H9 (cell line): ENCODE results near the gene RGL1. TPM values are rescaled to one million over a fixed set of nuclear protein-coding genes. Genes with fewer than 3 reads are reported as not detected.

Source experiments
- DNase-seq: peaks from one replicate; pipeline ENCODE4 v3.0.0-alpha.2; 2017
- H2AFZ ChIP-seq: one replicate; pipeline ENCODE4 v1.6.1; 2013; ENCODE audit warnings: mild to moderate bottlenecking, low read length, control low read depth, moderate library complexity
- H2AK5ac ChIP-seq: 2 replicates; pipeline ENCODE4 v1.6.1; 2013; ENCODE audit warnings: low read length, control low read depth, mixed read lengths; ENCODE audit not compliant: insufficient read length
- H2BK120ac ChIP-seq: one replicate; pipeline ENCODE4 v1.6.1; 2013; ENCODE audit warnings: low read depth, mild to moderate bottlenecking, low read length, control low read depth, inconsistent platforms; ENCODE audit not compliant: poor library complexity, severe bottlenecking
- H2BK12ac ChIP-seq: 2 replicates; pipeline ENCODE4 v1.6.1; 2013; ENCODE audit warnings: low read length, control low read depth, mixed read lengths, low read depth; ENCODE audit not compliant: insufficient read length
- H2BK15ac ChIP-seq: 2 replicates; pipeline ENCODE4 v1.6.1; 2013; ENCODE audit warnings: low read depth, low read length, control low read depth
- H2BK20ac ChIP-seq: one replicate; pipeline ENCODE4 v1.6.1; 2013; ENCODE audit warnings: low read depth, mild to moderate bottlenecking, low read length, control low read depth, inconsistent platforms; ENCODE audit not compliant: poor library complexity, severe bottlenecking
- H2BK5ac ChIP-seq: 2 replicates; pipeline ENCODE4 v1.6.1; 2013; ENCODE audit warnings: low read length, control low read depth, mixed read lengths; ENCODE audit not compliant: insufficient read length
- H3K14ac ChIP-seq: 2 replicates; pipeline ENCODE4 v1.6.1; 2013; ENCODE audit warnings: low read length, control low read depth; ENCODE audit not compliant: insufficient read depth
- H3K18ac ChIP-seq: 2 replicates; pipeline ENCODE4 v1.6.1; 2013; ENCODE audit warnings: low read depth, mild to moderate bottlenecking, mixed read lengths, low read length, control low read depth; ENCODE audit not compliant: insufficient read length
- H3K23ac ChIP-seq: 2 replicates; pipeline ENCODE4 v1.6.1; 2013; ENCODE audit warnings: low read length, control low read depth, mixed read lengths, low read depth; ENCODE audit not compliant: insufficient read length
- H3K23me2 ChIP-seq: 2 replicates; pipeline ENCODE4 v1.6.1; 2013; ENCODE audit warnings: low read depth, mild to moderate bottlenecking, mixed read lengths, low read length, control low read depth; ENCODE audit not compliant: insufficient read length, poor library complexity, severe bottlenecking
- H3K27ac ChIP-seq: 2 replicates; pipeline ENCODE4 v1.5.1; 2013; ENCODE audit warnings: low read length, control low read depth, mixed read lengths, low read depth; ENCODE audit not compliant: insufficient read length
- H3K27me3 ChIP-seq: 2 replicates; pipeline ENCODE4 v1.6.1; 2013; ENCODE audit warnings: low read length, control low read depth, inconsistent platforms; ENCODE audit not compliant: insufficient read depth
- H3K4ac ChIP-seq: 2 replicates; pipeline ENCODE4 v1.6.1; 2013; ENCODE audit warnings: low read depth, mild to moderate bottlenecking, control low read depth, inconsistent platforms, low read length, moderate library complexity
- H3K4me1 ChIP-seq: 2 replicates; pipeline ENCODE4 v1.6.1; 2013; ENCODE audit warnings: low read length, control low read depth, inconsistent platforms; ENCODE audit not compliant: insufficient read depth
- H3K4me2 ChIP-seq: 2 replicates; pipeline ENCODE4 v1.6.1; 2013; ENCODE audit warnings: low read length, control low read depth, mixed read lengths; ENCODE audit not compliant: insufficient read length, insufficient read depth
- H3K56ac ChIP-seq: 2 replicates; pipeline ENCODE4 v1.6.1; 2013; ENCODE audit warnings: low read depth, mild to moderate bottlenecking, mixed read lengths, low read length, control low read depth; ENCODE audit not compliant: insufficient read length
- H3K79me1 ChIP-seq: 2 replicates; pipeline ENCODE4 v1.6.1; 2013; ENCODE audit warnings: low read depth, mild to moderate bottlenecking, moderate library complexity, low read length, control low read depth, inconsistent platforms; ENCODE audit not compliant: insufficient read depth, poor library complexity, severe bottlenecking
- H3K79me2 ChIP-seq: 2 replicates; pipeline ENCODE4 v1.6.1; 2013; ENCODE audit warnings: low read length, control low read depth, inconsistent platforms; ENCODE audit not compliant: insufficient read depth
- H3K9ac ChIP-seq: 2 replicates; pipeline ENCODE4 v1.6.1; 2013; ENCODE audit warnings: low read length, control low read depth, mixed read lengths; ENCODE audit not compliant: insufficient read length; ENCODE audit errors: extremely low read depth
- H3K9me3 ChIP-seq: one replicate; pipeline ENCODE4 v1.6.1; 2013; ENCODE audit warnings: low read depth, low read length, inconsistent platforms; ENCODE audit not compliant: control insufficient read depth
- H3T11ph ChIP-seq: one replicate; pipeline ENCODE4 v1.6.1; 2013; ENCODE audit warnings: mild to moderate bottlenecking, low read length, control low read depth, inconsistent platforms
- H4K20me1 ChIP-seq: one replicate; pipeline ENCODE4 v1.6.1; 2013; ENCODE audit not compliant: control insufficient read depth, insufficient read length, insufficient read depth
- H4K5ac ChIP-seq: 2 replicates; pipeline ENCODE4 v1.6.1; 2013; ENCODE audit warnings: low read depth, mild to moderate bottlenecking, mixed read lengths, low read length, control low read depth; ENCODE audit not compliant: insufficient read length
- H4K8ac ChIP-seq: replicated peaks from 2 replicates; pipeline ENCODE4 v1.6.1; 2013; ENCODE audit warnings: low read length, control low read depth, mixed read lengths, low read depth; ENCODE audit not compliant: insufficient read length
- H4K91ac ChIP-seq: 2 replicates; pipeline ENCODE4 v1.6.1; 2013; ENCODE audit warnings: low read depth, mild to moderate bottlenecking, moderate library complexity, mixed read lengths, low read length, control low read depth; ENCODE audit not compliant: insufficient read length
- H3K27ac Mint-ChIP-seq, 3 experiments: 2 replicates in 2 of 3; 3 replicates in 1 of 3; pipeline ENCODE4 v1.8.0; 2020 to 2021; ENCODE audit warnings: mixed read lengths in 3 of 3, mild to moderate bottlenecking in 1 of 3, moderate library complexity in 1 of 3
- H3K27me3 Mint-ChIP-seq: 2 replicates; pipeline ENCODE4 v1.8.0; 2021; ENCODE audit warnings: low read depth, mild to moderate bottlenecking, moderate library complexity, mixed read lengths
- H3K36me3 Mint-ChIP-seq, 3 experiments: 2 replicates in 2 of 3; 3 replicates in 1 of 3; pipeline ENCODE4 v1.8.0; 2020 to 2021; ENCODE audit warnings: low read depth in 3 of 3, mixed read lengths in 3 of 3; ENCODE audit not compliant: insufficient read depth in 1 of 3
- H3K4me1 Mint-ChIP-seq, 2 experiments: 2 replicates each; pipeline ENCODE4 v1.8.0; 2020; ENCODE audit warnings: mixed read lengths in 2 of 2
- H3K4me3 Mint-ChIP-seq, 2 experiments: 2 replicates in 1 of 2; 3 replicates in 1 of 2; pipeline ENCODE4 v1.8.0; 2020 to 2021; ENCODE audit warnings: mild to moderate bottlenecking in 2 of 2, mixed read lengths in 2 of 2, moderate library complexity in 1 of 2
- H3K9me3 Mint-ChIP-seq, 2 experiments: 2 replicates in 1 of 2; 3 replicates in 1 of 2; pipeline ENCODE4 v1.8.0; 2020; ENCODE audit warnings: mild to moderate bottlenecking in 2 of 2, mixed read lengths in 2 of 2, moderate library complexity in 1 of 2
- WGBS: extraction: QIAGEN DNeasy Blood & Tissue Kit; methylation state at CpG from one replicate; pipeline ENCODE4 v1.1.7; 2013; ENCODE audit warnings: missing lambda C conversion rate, low lambda C conversion rate, mixed read lengths; ENCODE audit not compliant: insufficient read length; ENCODE audit errors: extremely low coverage; 5-methylcytosine and 5-hydroxymethylcytosine counted together
- total RNA-seq: library from RNA; stranded (reverse); gene quantifications from 2 replicates; pipeline ENCODE4 v1.2.1, GENCODE V29; 2021
- TF ChIP-seq, protein P1 (sequence below): fragments of 200-600 bp; sonication (generic); conservative IDR thresholded peaks from 3 replicates; pipeline ENCODE4 v1.8.0; 2021; ENCODE audit warnings: antibody characterized with exemption, mild to moderate bottlenecking

The RGL1 gene
- total RNA-seq, 1 experiment from 2014 or later: 1.4 TPM

DNA sequence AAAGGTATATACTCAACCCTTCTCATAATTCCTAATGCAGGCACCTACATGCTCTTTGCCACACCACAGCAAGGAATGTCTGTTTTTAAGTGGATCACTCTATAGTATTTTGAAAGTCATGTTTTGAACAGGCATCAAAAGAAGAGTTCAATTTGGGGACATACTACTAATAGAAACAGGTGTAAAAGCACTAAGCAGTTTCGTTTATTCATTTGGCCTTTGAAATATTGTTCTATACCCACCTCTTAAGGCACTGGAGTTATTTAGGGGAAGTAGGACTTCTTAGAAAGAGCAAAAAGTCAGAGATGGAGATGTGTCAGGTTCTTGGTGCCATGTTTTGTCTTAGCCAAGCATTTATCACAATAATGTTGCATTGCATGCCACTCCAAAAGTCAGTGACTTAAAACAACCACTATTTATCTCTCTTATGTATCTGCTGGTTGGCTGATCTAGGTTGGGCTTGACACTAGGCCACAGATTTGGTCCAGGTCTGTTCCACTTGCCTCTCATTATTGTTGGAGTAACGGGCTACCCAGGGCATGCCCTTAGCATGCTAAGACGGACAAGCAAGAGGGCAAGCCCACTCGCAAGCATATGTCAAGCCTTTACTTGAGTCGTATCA is 107.5 kb downstream of the RGL1 start:
- no peak overlapping the region for H3K56ac ChIP-seq
- no peak overlapping the region for H2BK120ac ChIP-seq
- no peaks in the 10 kb centered on the region for H3K79me1 ChIP-seq
- H3K23me2 ChIP-seq: no peaks in the 10 kb centered on the region
- Mint-ChIP-seq H3K4me1 (peaks cover 4% of the 10 kb centered on the region in 2 experiments; a peak in 1 of 4 replicates), H3K9me3 (no peaks in the 10 kb centered on the region), H3K36me3 (no peaks in the 10 kb centered on the region; a peak in 1 of 7 replicates), H3K27ac (no peak overlapping the region), H3K4me3 (no peak overlapping the region), H3K27me3 (no peaks in the 10 kb centered on the region)
- H3T11ph ChIP-seq: no peak overlapping the region
- no peak overlapping the region for H2BK5ac ChIP-seq
- WGBS: no CpG with 5 or more reads among the region's 5 CpGs
- no peak overlapping the region for H2AK5ac ChIP-seq
- H3K9me3 ChIP-seq: no peaks in the 10 kb centered on the region
- no peak overlapping the region for H4K5ac ChIP-seq
- no peak overlapping the region for H4K91ac ChIP-seq
- H3K4ac ChIP-seq: no peak overlapping the region
- no peak overlapping the region for H3K4me2 ChIP-seq
- H3K79me2 ChIP-seq: no peaks in the 10 kb centered on the region
- no peak overlapping the region for H3K18ac ChIP-seq
- H3K4me1 ChIP-seq: no peaks in the 10 kb centered on the region
- no peak overlapping the region for H3K9ac ChIP-seq
- no peak overlapping the region for H4K8ac ChIP-seq
- H3K27me3 ChIP-seq: no peaks in the 10 kb centered on the region
- no peak overlapping the region for H2AFZ ChIP-seq
- TF ChIP-seq, protein P1, sequence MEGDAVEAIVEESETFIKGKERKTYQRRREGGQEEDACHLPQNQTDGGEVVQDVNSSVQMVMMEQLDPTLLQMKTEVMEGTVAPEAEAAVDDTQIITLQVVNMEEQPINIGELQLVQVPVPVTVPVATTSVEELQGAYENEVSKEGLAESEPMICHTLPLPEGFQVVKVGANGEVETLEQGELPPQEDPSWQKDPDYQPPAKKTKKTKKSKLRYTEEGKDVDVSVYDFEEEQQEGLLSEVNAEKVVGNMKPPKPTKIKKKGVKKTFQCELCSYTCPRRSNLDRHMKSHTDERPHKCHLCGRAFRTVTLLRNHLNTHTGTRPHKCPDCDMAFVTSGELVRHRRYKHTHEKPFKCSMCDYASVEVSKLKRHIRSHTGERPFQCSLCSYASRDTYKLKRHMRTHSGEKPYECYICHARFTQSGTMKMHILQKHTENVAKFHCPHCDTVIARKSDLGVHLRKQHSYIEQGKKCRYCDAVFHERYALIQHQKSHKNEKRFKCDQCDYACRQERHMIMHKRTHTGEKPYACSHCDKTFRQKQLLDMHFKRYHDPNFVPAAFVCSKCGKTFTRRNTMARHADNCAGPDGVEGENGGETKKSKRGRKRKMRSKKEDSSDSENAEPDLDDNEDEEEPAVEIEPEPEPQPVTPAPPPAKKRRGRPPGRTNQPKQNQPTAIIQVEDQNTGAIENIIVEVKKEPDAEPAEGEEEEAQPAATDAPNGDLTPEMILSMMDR: no peak
- H2BK20ac ChIP-seq: no peak overlapping the region
- H3K27ac ChIP-seq: no peak overlapping the region
- no peak overlapping the region for H2BK15ac ChIP-seq
- no peak overlapping the region for H2BK12ac ChIP-seq
- H3K14ac ChIP-seq: no peak overlapping the region
- no peaks in the 10 kb centered on the region for H4K20me1 ChIP-seq
- H3K23ac ChIP-seq: no peak overlapping the region
- no peak for DNase-seq
